Spleen (tissue), 11 donors: ENCODE measurements around the gene PSMD13. TPM values are rescaled to one million over a fixed set of nuclear protein-coding genes. Genes with fewer than 3 reads are reported as not detected.

Source experiments
- DNase-seq: peaks from one replicate; pipeline ENCODE4 v3.0.0-alpha.2; 2020
- H3K27ac ChIP-seq, 8 donors: fragments of 200-600 bp; sonication (generic) in 7 of 8; 1 replicate in 4 of 8; 2 replicates in 4 of 8; pipeline versions ENCODE4 v1.5.0 to v1.8.0; 2016 to 2021; ENCODE audit warnings: inconsistent platforms in 4 of 8, mild to moderate bottlenecking in 4 of 8, moderate library complexity in 1 of 8
- H3K27me3 ChIP-seq, 7 donors: fragments of 200-600 bp; sonication (generic) in 6 of 7; replicated peaks in 1 of 7; 1 replicate in 4 of 7; 2 replicates in 3 of 7; pipeline versions ENCODE4 v1.5.0 to v1.8.0; 2016 to 2021; ENCODE audit warnings: inconsistent platforms in 3 of 7, mild to moderate bottlenecking in 1 of 7
- H3K36me3 ChIP-seq, 6 donors: fragments of 200-600 bp; sonication (generic) in 5 of 6; 1 replicate in 4 of 6; 2 replicates in 2 of 6; pipeline versions ENCODE4 v1.5.0 to v1.8.0; 2016 to 2021; ENCODE audit warnings: inconsistent platforms in 2 of 6
- H3K4me1 ChIP-seq, 6 donors: fragments of 200-600 bp; sonication (generic) in 5 of 6; 1 replicate in 3 of 6; 2 replicates in 3 of 6; pipeline versions ENCODE4 v1.5.0 to v1.8.0; 2016 to 2021; ENCODE audit warnings: inconsistent platforms in 3 of 6
- H3K4me3 ChIP-seq, 8 donors: fragments of 200-600 bp; sonication (generic) in 7 of 8; 1 replicate in 4 of 8; 2 replicates in 4 of 8; pipeline versions ENCODE4 v1.5.0 to v1.8.0; 2016 to 2021; ENCODE audit warnings: inconsistent platforms in 4 of 8, mild to moderate bottlenecking in 4 of 8, moderate library complexity in 2 of 8
- H3K9me3 ChIP-seq, 8 donors: fragments of 200-600 bp; sonication (generic) in 7 of 8; 1 replicate in 4 of 8; 2 replicates in 4 of 8; pipeline versions ENCODE4 v1.5.0 to v1.8.0; 2016 to 2021; ENCODE audit warnings: inconsistent platforms in 4 of 8
- CTCF ChIP-seq, 11 experiments: fragments of 200-600 bp in 7 of 11; fragments of 450-650 bp in 4 of 11; sonication (generic) in 4 of 11; IDR thresholded peaks in 8 of 11; conservative IDR thresholded peaks in 3 of 11; 1 replicate in 7 of 11; 2 replicates in 4 of 11; pipeline versions ENCODE4 v1.4.0 to v1.8.0; 2016 to 2021; ENCODE audit warnings: antibody characterized with exemption in 11 of 11, inconsistent platforms in 4 of 11, mild to moderate bottlenecking in 1 of 11
- POLR2A ChIP-seq, 3 donors: fragments of 450-650 bp; IDR thresholded peaks; one replicate each; pipeline ENCODE4 v1.5.1; 2017; ENCODE audit warnings: antibody characterized with exemption in 3 of 3, mild to moderate bottlenecking in 1 of 3
- POLR2AphosphoS5 ChIP-seq, 3 donors: sonication (generic); formaldehyde crosslinking; IDR thresholded peaks; one replicate each; pipeline ENCODE4 v1.5.1; 2017; ENCODE audit warnings: antibody characterized with exemption in 3 of 3
- WGBS, 5 donors: extraction: QIAGEN DNeasy Blood & Tissue Kit in 3 of 5; methylation state at CpG; one replicate each; pipeline versions ENCODE4 v1.1.5 to v1.1.7; 2013 to 2018; 5-methylcytosine and 5-hydroxymethylcytosine counted together
- intact Hi-C: fragments of 100-400 bp; cut with DNase I; formaldehyde crosslinking; loops from one replicate; pipeline ENCODE4 v1.15.0; 2023; ENCODE audit warnings: low total_unique reads
- polyA plus RNA-seq, 3 donors: library from polyadenylated mRNA; stranded (reverse); fragments of 200-250 nt; gene quantifications; one replicate each; pipeline ENCODE4 v1.2.1, GENCODE V29; 2013
- total RNA-seq, 7 donors: library from RNA; depleted of rRNA in 3 of 7; stranded (reverse); fragments of >200 nt in 3 of 7; fragmentation: NEBNext Ultra II Directional in 4 of 7; extraction: Animal tissue kit (Norgen Biotek cat#: 25700) in 4 of 7; gene quantifications; one replicate each; pipeline versions ENCODE4 v1.1.0 to v1.2.1, GENCODE V29; 2016 to 2021
- donor health status: healthy with polysubstance abuse.
- donor health status: DM: no; HTN: no; CAD: no; lungs with moderate emphysema.
- donor health status: DM: no; HTN: no; CAD: no.
- donor health status: Bipolar disorder and iron deficiency.
- donor health status: healthy.
- donor health status: DM: no; HTN: no; CAD: no.
- donor health status: DM: yes; HTN: yes; CAD: no.

Gene PSMD13
- total and polyA plus RNA-seq, 10 donors = 93.6 to 229 (median 102) TPM

GRCh38 chr11:269146-269890, 32.5 kb downstream of the PSMD13 start:
- peak overlapping the region; percentile 18 to 86 (median 54) for H3K4me3 ChIP-seq
- TF ChIP-seq CTCF (IDR thresholded peaks at IDR 0.05 in 8 of 11, conservative IDR thresholded peaks at IDR 0.05 in 3 of 11) (peak in 7 of 11 experiments; percentile 52 to 87 (median 71)), POLR2AphosphoS5 (IDR thresholded peaks at IDR 0.05) (peak in 1 of 3 donors; percentile 86), POLR2A (IDR thresholded peaks at IDR 0.05) (peak; percentile 7 to 44 (median 38))
- peaks cover 0 to 14% (median 10%) of the 10 kb centered on the region in 8 donors for H3K9me3 ChIP-seq
- DNase-seq = peak; percentile 82
- H3K27me3 ChIP-seq = no peaks in the 10 kb centered on the region
- no peaks in the 10 kb centered on the region for H3K36me3 ChIP-seq
- peak overlapping the region; percentile 86 to 99 (median 96) for H3K27ac ChIP-seq
- WGBS, 5 donors = 17 to 25% (median 21%) methylated on average over 21 of the region's 21 CpGs
- intact Hi-C loops = no loop called here
- peaks cover 0 to 43% (median 19%) of the 10 kb centered on the region in 6 donors for H3K4me1 ChIP-seq

- peak overlapping the region; percentile 86 to 99 (median 96) for H3K27ac ChIP-seq
- intact Hi-C loops = no loop called here
- WGBS, 5 donors = 84 to 89% (median 85%) methylated on average over 11 to 18 of the region's 18 CpGs
Measured at GRCh38 chr11:270451-271318, 33.9 kb downstream of the PSMD13 start.

DNA sequence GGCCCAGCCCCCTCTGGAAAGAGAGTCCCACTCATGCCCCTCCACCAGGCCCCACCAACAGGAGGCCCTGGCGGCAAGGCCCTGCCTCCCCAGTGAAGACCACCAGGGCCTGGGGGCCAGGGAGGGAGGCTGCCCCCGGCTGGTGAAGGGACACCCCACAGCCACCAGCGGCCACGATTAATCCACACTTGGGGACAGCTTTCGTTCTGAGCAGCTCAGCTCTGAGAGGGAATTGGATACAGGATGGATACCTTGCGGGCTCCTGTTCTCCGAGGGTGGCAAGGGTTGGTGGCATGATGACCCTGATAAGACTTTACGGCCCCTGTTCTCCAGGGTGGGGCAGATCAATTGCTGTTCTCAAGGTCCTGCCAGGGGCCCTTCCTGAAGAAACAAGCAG, 34.5 kb downstream of the PSMD13 start:
- Histone ChIP-seq H3K27ac (peak overlapping the region in 4 of 8 donors; percentile 96 to 99 (median 98)), H3K4me3 (no peak overlapping the region), H3K27me3 (no peaks in the 10 kb centered on the region), H3K9me3 (peaks cover 0 to 5% (median under 1%) of the 10 kb centered on the region in 8 donors), H3K4me1 (peaks cover 0 to 57% (median 19%) of the 10 kb centered on the region in 6 donors), H3K36me3 (no peaks in the 10 kb centered on the region)
- TF ChIP-seq POLR2A (IDR thresholded peaks at IDR 0.05) (no peak), POLR2AphosphoS5 (IDR thresholded peaks at IDR 0.05) (no peak), CTCF (IDR thresholded peaks at IDR 0.05 in 8 of 11, conservative IDR thresholded peaks at IDR 0.05 in 3 of 11) (no peak)
- peak; percentile 77 for DNase-seq
- intact Hi-C loops = no loop called here
- 81 to 90% (median 83%) methylated on average over 4 to 8 of the region's 8 CpGs for WGBS, 5 donors

More at GRCh38 chr11:270451-271318, 33.9 kb downstream of the PSMD13 start:
- Histone ChIP-seq H3K27me3 (no peaks in the 10 kb centered on the region), H3K4me1 (peaks cover 0 to 57% (median 19%) of the 10 kb centered on the region in 6 donors), H3K4me3 (peak overlapping the region in 1 of 8 donors; percentile 86), H3K9me3 (peaks cover 0 to 11% (median 7%) of the 10 kb centered on the region in 8 donors), H3K36me3 (no peaks in the 10 kb centered on the region)
- TF ChIP-seq CTCF (IDR thresholded peaks at IDR 0.05 in 8 of 11, conservative IDR thresholded peaks at IDR 0.05 in 3 of 11) (no peak), POLR2AphosphoS5 (IDR thresholded peaks at IDR 0.05) (no peak), POLR2A (IDR thresholded peaks at IDR 0.05) (no peak)
- DNase-seq = peak; percentile 84
